OCI-LY7 (cell line): ENCODE data around the gene CGB8. TPM values are rescaled to one million over a fixed set of nuclear protein-coding genes. Genes with fewer than 3 reads are reported as not detected.
"Not testable (repeated sequence)": the region's sequence is repeated elsewhere in the genome, so short reads cannot be mapped to it uniquely, and the experiment has no call there.

Experiments
- BruUV-seq: library from RNA; stranded (reverse); fragments of 400-500 nt; replicated peaks from 2 replicates; lab custom pipeline; 2021; lab: Mats Ljungman, UMichigan
- CTCF ChIA-PET: fragments of 300-600 bp; sonication (Branson Sonifier 250); formaldehyde crosslinking; loops from one replicate; lab custom pipeline; 2022; ENCODE audit warnings: antibody characterized with exemption; ENCODE audit not compliant: unreplicated experiment; lab: Charles Lee
- POLR2A ChIA-PET: fragments of 300-600 bp; sonication (Branson Sonifier 250); formaldehyde crosslinking; loops from one replicate; lab custom pipeline; 2022; ENCODE audit warnings: antibody characterized with exemption; lab: Charles Lee
- DNase-seq: peaks from one replicate; pipeline ENCODE4 v3.0.0-alpha.2; 2015; ENCODE audit warnings: low spot score
- H2AFZ ChIP-seq: fragments of 200-600 bp; sonication (generic), shearing (Covaris generic); 2 replicates; pipeline ENCODE4 v1.6.1; 2014; ENCODE audit warnings: mild to moderate bottlenecking, antibody characterized with exemption, low read length, moderate library complexity
- H3K27ac ChIP-seq: fragments of 200-600 bp; sonication (generic); 2 replicates; pipeline ENCODE4 v1.5.1; 2014; ENCODE audit warnings: mixed run types, low read depth, mild to moderate bottlenecking, moderate library complexity, low read length, inconsistent platforms; ENCODE audit not compliant: poor library complexity, severe bottlenecking
- H3K36me3 ChIP-seq: fragments of 200-600 bp; sonication (generic); 2 replicates; pipeline ENCODE4 v1.6.1; 2014; ENCODE audit warnings: mild to moderate bottlenecking, antibody characterized with exemption, low read length, moderate library complexity, mixed read lengths; ENCODE audit not compliant: insufficient read depth
- H3K4me1 ChIP-seq: fragments of 200-600 bp; sonication (generic); 2 replicates; pipeline ENCODE4 v1.5.1; 2014; ENCODE audit warnings: mild to moderate bottlenecking, low read length; ENCODE audit not compliant: insufficient read depth, poor library complexity, severe bottlenecking
- H3K4me2 ChIP-seq: fragments of 200-600 bp; sonication (generic); 2 replicates; pipeline ENCODE4 v1.6.1; 2014; ENCODE audit warnings: mild to moderate bottlenecking, low read length
- H3K4me3 ChIP-seq: fragments of 200-600 bp; sonication (generic); 2 replicates; pipeline ENCODE4 v1.5.1; 2014; ENCODE audit warnings: mild to moderate bottlenecking, low read depth, low read length; ENCODE audit not compliant: poor library complexity, severe bottlenecking
- H3K79me2 ChIP-seq: fragments of 200-600 bp; sonication (generic); 2 replicates; pipeline ENCODE4 v1.6.1; 2016; ENCODE audit warnings: low read depth, mild to moderate bottlenecking, low read length, moderate library complexity, mixed read lengths; ENCODE audit not compliant: insufficient read depth
- H3K9me2 ChIP-seq: fragments of 200-600 bp; sonication (generic); 2 replicates; pipeline ENCODE4 v1.6.1; 2016; ENCODE audit warnings: mild to moderate bottlenecking, low read length, mixed read lengths; ENCODE audit not compliant: insufficient read depth
- H3K9me3 ChIP-seq: fragments of 200-600 bp; sonication (generic); 2 replicates; pipeline ENCODE4 v1.6.1; 2014; ENCODE audit warnings: mild to moderate bottlenecking, mixed run types, low read length, mixed read lengths
- H4K20me1 ChIP-seq: fragments of 200-600 bp; sonication (generic); 2 replicates; pipeline ENCODE4 v1.6.1; 2014; ENCODE audit warnings: mild to moderate bottlenecking, antibody characterized with exemption, low read length, moderate library complexity, mixed read lengths; ENCODE audit not compliant: insufficient read depth
- CTCF ChIP-seq: fragments of 200-600 bp; sonication (generic); conservative IDR thresholded peaks from 2 replicates; pipeline ENCODE4 v1.5.1; 2014; ENCODE audit warnings: mild to moderate bottlenecking, antibody characterized with exemption, low read length, moderate library complexity, mixed read lengths
- EZH2phosphoT487 ChIP-seq: fragments of 200-600 bp; sonication (generic); IDR thresholded peaks from 2 replicates; pipeline ENCODE4 v1.6.1; 2018; ENCODE audit warnings: low read depth, borderline replicate concordance, mild to moderate bottlenecking, mixed run types, antibody characterized with exemption, low read length, moderate library complexity, mixed read lengths
- intact Hi-C: fragments of 100-400 bp; cut with micrococcal nuclease; formaldehyde crosslinking; loops from one replicate; pipeline ENCODE4 v1.10.0; 2022; ENCODE audit not compliant: unreplicated experiment
- total RNA-seq, 2 experiments: library from RNA; depleted of rRNA in 1 of 2; stranded (reverse); fragments of >200 nt in 1 of 2; shearing (Covaris generic) in 1 of 2; gene quantifications; 2 replicates each; pipeline ENCODE4 v1.2.3, GENCODE V29; 2014 to 2022

The CGB8 gene
- total RNA-seq, 2 experiments from 2014 or later, result not detected

DNA sequence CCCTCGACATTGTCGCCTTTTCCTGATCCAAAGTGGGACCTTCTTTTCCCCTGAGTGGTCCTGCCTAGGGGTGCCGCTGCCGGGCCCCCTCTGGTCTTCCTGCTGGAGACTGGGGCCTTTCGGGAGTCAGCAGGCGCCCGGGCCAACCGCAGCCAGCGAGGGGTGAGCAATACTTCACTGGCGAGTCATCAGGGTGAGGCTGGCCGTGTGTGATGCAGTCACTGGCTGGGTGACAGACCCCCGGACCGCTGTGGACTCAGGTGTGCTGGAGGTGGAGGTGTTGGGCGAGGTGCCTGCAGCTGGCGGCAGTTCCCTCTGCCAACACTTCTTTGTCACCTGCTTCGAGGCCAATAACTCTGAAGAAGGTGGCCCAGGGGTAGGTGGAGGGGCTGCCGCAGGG is 6.7 kb downstream of the CGB8 start:
- H3K4me1 ChIP-seq, result no peaks in the 10 kb centered on the region
- H3K9me3 ChIP-seq, result no peaks in the 10 kb centered on the region
- no peak for TF ChIP-seq EZH2phosphoT487
- TF ChIP-seq CTCF, result no peak
- no peak overlapping the region for H2AFZ ChIP-seq
- ChIA-PET CTCF (no interaction called here), POLR2A (no interaction called here)
- H3K4me3 ChIP-seq, result no peak overlapping the region
- no peak overlapping the region for H3K4me2 ChIP-seq
- H3K9me2 ChIP-seq, result no peaks in the 10 kb centered on the region
- no TSS peak for BruUV-seq
- intact Hi-C loops, result no loop called here
- DNase-seq, result no peak
- H4K20me1 ChIP-seq, result no peaks in the 10 kb centered on the region
- H3K36me3 ChIP-seq, result no peaks in the 10 kb centered on the region
- no peak overlapping the region for H3K27ac ChIP-seq
- H3K79me2 ChIP-seq, result no peaks in the 10 kb centered on the region

DNA sequence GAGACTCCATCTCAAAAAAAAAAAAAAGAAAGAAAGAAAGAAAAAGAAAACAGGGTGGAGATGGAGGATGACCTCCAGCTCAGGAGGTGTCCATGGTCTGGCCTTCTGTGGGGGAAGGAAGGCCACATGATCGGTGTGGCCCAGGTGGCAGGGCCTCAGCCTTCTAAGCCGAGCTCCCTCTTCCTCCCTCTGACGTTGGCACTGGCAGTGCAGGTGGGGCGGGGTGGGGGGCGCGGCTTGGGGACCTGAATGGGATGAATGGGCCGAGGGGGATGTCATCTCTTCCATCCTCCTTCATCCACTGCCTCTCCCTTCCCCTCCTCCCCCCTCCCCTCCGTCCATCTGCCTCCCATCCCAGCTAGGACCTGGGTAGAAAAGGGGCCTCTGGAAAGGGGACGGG is 9.2 kb downstream of the CGB8 start:
- H2AFZ ChIP-seq, DNase-seq, H3K4me1 ChIP-seq, H3K27ac ChIP-seq, H3K36me3 ChIP-seq, H3K9me2 ChIP-seq, H3K4me2 ChIP-seq, H3K79me2 ChIP-seq, intact Hi-C loops, H3K4me3 ChIP-seq, H4K20me1 ChIP-seq, H3K9me3 ChIP-seq, CTCF ChIA-PET, BruUV-seq: not testable (repeated sequence)
- POLR2A ChIA-PET, result interaction anchor here (0.6 kb wide), 2 partner anchors 28 to 56 kb away, joined by 3 read pairs; no protein-coding TSS in a partner anchor

DNA sequence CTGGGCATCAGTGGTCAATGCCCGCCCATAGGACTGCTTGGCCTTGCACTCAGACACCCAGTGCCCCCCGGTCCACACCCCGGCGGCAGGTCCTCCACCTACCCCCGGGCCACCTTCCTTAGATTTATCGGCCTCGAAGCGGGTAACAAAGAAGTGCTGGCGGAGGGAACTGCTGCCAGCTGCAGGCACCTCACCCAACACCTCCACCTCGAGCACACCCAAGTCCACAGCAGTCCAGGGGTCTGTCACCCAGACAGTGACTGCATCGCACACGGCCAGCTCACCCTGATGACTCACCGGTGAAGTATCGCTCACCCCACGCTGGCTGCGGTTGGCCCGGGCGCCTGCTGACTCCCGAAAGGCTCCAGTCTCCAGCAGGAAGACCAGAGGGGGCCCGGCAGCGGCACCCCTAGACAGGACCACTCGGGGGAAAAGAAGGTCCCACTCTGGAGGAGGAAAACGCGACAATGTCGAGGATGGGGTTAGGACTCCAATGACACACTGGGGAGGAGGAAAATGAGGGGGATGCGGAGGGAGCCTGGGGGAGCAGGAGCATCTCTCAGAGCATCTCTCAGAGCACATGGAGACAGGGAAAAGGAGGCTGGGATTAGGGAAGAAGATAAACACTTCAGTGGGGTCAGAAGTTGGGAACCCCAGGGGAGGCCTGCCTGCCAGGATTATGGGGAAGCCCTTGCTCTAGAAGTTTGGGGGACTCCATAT is 10.2 kb downstream of the CGB8 start:
- POLR2A ChIA-PET, H3K4me3 ChIP-seq, BruUV-seq, H3K36me3 ChIP-seq, H4K20me1 ChIP-seq, H3K27ac ChIP-seq, H3K79me2 ChIP-seq, H3K9me3 ChIP-seq, DNase-seq, intact Hi-C loops, H3K4me1 ChIP-seq, H3K9me2 ChIP-seq, H3K4me2 ChIP-seq, CTCF ChIA-PET, H2AFZ ChIP-seq: not testable (repeated sequence)

- POLR2A ChIA-PET, BruUV-seq, H3K4me1 ChIP-seq, H3K79me2 ChIP-seq, H3K9me2 ChIP-seq, DNase-seq, CTCF ChIA-PET, H2AFZ ChIP-seq, H3K4me3 ChIP-seq, H3K27ac ChIP-seq, H3K36me3 ChIP-seq, H3K9me3 ChIP-seq, H3K4me2 ChIP-seq, H4K20me1 ChIP-seq, intact Hi-C loops: not testable (repeated sequence)
Observed at GRCh38 chr19:49038111-49038510, 10.8 kb downstream of the CGB8 start.
